DMS79 treated with DMSO at 0.1 percent for 48 hours (cell line): ENCODE results near the gene RNF19B.

Experiments
- DNase-seq: peaks from one replicate; lab custom pipeline; 2025; lab: John Stamatoyannopoulos, UW

RNF19B gene

GRCh38 chr1:32967888-32968568, 3.4 kb upstream of the RNF19B start:
- DNase-seq: no peak

GRCh38 chr1:32966900-32967299, 2.3 kb upstream of the RNF19B start:
- DNase-seq: no peak

- DNase-seq: no peak
Observed at GRCh38 chr1:32965251-32965747, 690 bp upstream of the RNF19B start.

- no peak for DNase-seq
Observed at GRCh38 chr1:32963746-32964460, 706 bp downstream of the RNF19B start.

- peak; percentile 39 for DNase-seq
Observed at GRCh38 chr1:32962248-32962896, 2.2 kb downstream of the RNF19B start.

GRCh38 chr1:32960819-32961355, 3.7 kb downstream of the RNF19B start:
- DNase-seq: peak; percentile 98

- no peak for DNase-seq
Observed at GRCh38 chr1:32960342-32960741, 4.3 kb downstream of the RNF19B start.

- DNase-seq: no peak
Observed at GRCh38 chr1:32958827-32959226, 5.8 kb downstream of the RNF19B start.

GRCh38 chr1:32957017-32957416, 7.6 kb downstream of the RNF19B start:
- no peak for DNase-seq

GRCh38 chr1:32954168-32954567, 10.4 kb downstream of the RNF19B start:
- no peak for DNase-seq

- no peak for DNase-seq
Observed at GRCh38 chr1:32953495-32953894, 11.1 kb downstream of the RNF19B start.

GRCh38 chr1:32949519-32949918, 15.1 kb downstream of the RNF19B start:
- DNase-seq: no peak

- no peak for DNase-seq
Observed at GRCh38 chr1:32948905-32949304, 15.7 kb downstream of the RNF19B start.

GRCh38 chr1:32948390-32948722, 16.3 kb downstream of the RNF19B start:
- peak; percentile 79 for DNase-seq

- no peak for DNase-seq
Observed at GRCh38 chr1:32947669-32948389, 16.8 kb downstream of the RNF19B start.

GRCh38 chr1:32946413-32946812, 18.2 kb downstream of the RNF19B start:
- DNase-seq: no peak

GRCh38 chr1:32944180-32944579, 20.4 kb downstream of the RNF19B start:
- DNase-seq: no peak

GRCh38 chr1:32939655-32940371, 24.8 kb downstream of the RNF19B start:
- DNase-seq: no peak

GRCh38 chr1:32937061-32937460, 27.5 kb downstream of the RNF19B start:
- DNase-seq: no peak

- DNase-seq: no peak
Observed at GRCh38 chr1:32934535-32934934, 30.1 kb downstream of the RNF19B start.

- DNase-seq: peak; percentile 8
Observed at GRCh38 chr1:32933742-32934322, 30.8 kb downstream of the RNF19B start.
